Measurements from ENCODE around the gene AFTPH.

Gene AFTPH

GRCh38 chr2:64623242-64623850, 99.2 kb downstream of the AFTPH start:
- ATAC-seq (ENCODE audit: insufficient read depth, low read depth) = no peak
- Histone ChIP-seq H3K4me3 (ENCODE audit: low read depth in 1 of 2, low read length in 2 of 2) (no peak overlapping the region), H3K27ac (ENCODE audit: low read length) (no peak overlapping the region), H3K36me3 (ENCODE audit: insufficient read depth, low read length) (no peaks in the 10 kb centered on the region), H3K4me1 (ENCODE audit: insufficient read depth, low read length) (no peaks in the 10 kb centered on the region), H3K9ac (ENCODE audit: low read depth, low read length) (no peak overlapping the region), H3K27me3 (ENCODE audit: insufficient read depth, low read length, poor library complexity) (no peaks in the 10 kb centered on the region), H3K9me3 (ENCODE audit: insufficient read depth, low read length, severe bottlenecking) (no peaks in the 10 kb centered on the region), H4K20me1 (ENCODE audit: insufficient read depth, low read length) (no peaks in the 10 kb centered on the region; the same call in 1 of the 2 replicates), H3K79me2 (ENCODE audit: insufficient read depth, low read length) (no peaks in the 10 kb centered on the region), H3K4me2 (ENCODE audit: insufficient read depth, low read length) (no peak overlapping the region), H2AFZ (ENCODE audit: low read depth, low read length) (no peak overlapping the region)
- no peak for DNase-seq
- TF ChIP-seq CTCF (IDR thresholded peaks at IDR 0.05; ENCODE audit: borderline replicate concordance, extremely low read depth, low read length, poor library complexity, severe bottlenecking) (no peak), EZH2 (IDR thresholded peaks at IDR 0.05; ENCODE audit: borderline replicate concordance, low read depth, low read length, severe bottlenecking) (no peak)

- no peaks in the 10 kb centered on the region for H3K9me3 ChIP-seq (ENCODE audit: insufficient read depth, low read length, severe bottlenecking)
- TF ChIP-seq CTCF (IDR thresholded peaks at IDR 0.05; ENCODE audit: borderline replicate concordance, extremely low read depth, low read length, poor library complexity, severe bottlenecking) (no peak), EZH2 (IDR thresholded peaks at IDR 0.05; ENCODE audit: borderline replicate concordance, low read depth, low read length, severe bottlenecking) (no peak)
- no peak for ATAC-seq (ENCODE audit: insufficient read depth, low read depth)
- H3K4me3 ChIP-seq (ENCODE audit: low read depth in 1 of 2, low read length in 2 of 2) = no peak overlapping the region
- DNase-seq = no peak
- no peak overlapping the region for H3K4me2 ChIP-seq (ENCODE audit: insufficient read depth, low read length)
- H3K36me3 ChIP-seq (ENCODE audit: insufficient read depth, low read length) = no peaks in the 10 kb centered on the region
- H3K79me2 ChIP-seq (ENCODE audit: insufficient read depth, low read length) = no peaks in the 10 kb centered on the region
- H3K27me3 ChIP-seq (ENCODE audit: insufficient read depth, low read length, poor library complexity) = no peaks in the 10 kb centered on the region
- no peaks in the 10 kb centered on the region for H3K4me1 ChIP-seq (ENCODE audit: insufficient read depth, low read length)
- no peak overlapping the region for H2AFZ ChIP-seq (ENCODE audit: low read depth, low read length)
- no peak overlapping the region for H3K27ac ChIP-seq (ENCODE audit: low read length)
- no peak overlapping the region for H3K9ac ChIP-seq (ENCODE audit: low read depth, low read length)
- H4K20me1 ChIP-seq (ENCODE audit: insufficient read depth, low read length) = no peaks in the 10 kb centered on the region; the same call in 1 of the 2 replicates
Observed at GRCh38 chr2:64624108-64624610, 100.0 kb downstream of the AFTPH start.

- ATAC-seq (ENCODE audit: insufficient read depth, low read depth) (no peak), DNase-seq (no peak)
- no peak overlapping the region for H3K9ac ChIP-seq (ENCODE audit: low read depth, low read length)
- no peaks in the 10 kb centered on the region for H3K27me3 ChIP-seq (ENCODE audit: insufficient read depth, low read length, poor library complexity)
- H2AFZ ChIP-seq (ENCODE audit: low read depth, low read length) = no peak overlapping the region
- H3K4me1 ChIP-seq (ENCODE audit: insufficient read depth, low read length) = no peaks in the 10 kb centered on the region
- no peak overlapping the region for H3K4me3 ChIP-seq (ENCODE audit: low read depth in 1 of 2, low read length in 2 of 2)
- H3K27ac ChIP-seq (ENCODE audit: low read length) = no peak overlapping the region
- H3K4me2 ChIP-seq (ENCODE audit: insufficient read depth, low read length) = no peak overlapping the region
- no peaks in the 10 kb centered on the region for H3K36me3 ChIP-seq (ENCODE audit: insufficient read depth, low read length)
- H4K20me1 ChIP-seq (ENCODE audit: insufficient read depth, low read length) = no peaks in the 10 kb centered on the region; the same call in 1 of the 2 replicates
- H3K9me3 ChIP-seq (ENCODE audit: insufficient read depth, low read length, severe bottlenecking) = no peaks in the 10 kb centered on the region
- no peaks in the 10 kb centered on the region for H3K79me2 ChIP-seq (ENCODE audit: insufficient read depth, low read length)
- TF ChIP-seq CTCF (IDR thresholded peaks at IDR 0.05; ENCODE audit: borderline replicate concordance, extremely low read depth, low read length, poor library complexity, severe bottlenecking) (no peak), EZH2 (IDR thresholded peaks at IDR 0.05; ENCODE audit: borderline replicate concordance, low read depth, low read length, severe bottlenecking) (no peak)
Observed at GRCh38 chr2:64624862-64625261, 100.7 kb downstream of the AFTPH start.

Measured in DND-41 (cell line).